Transverse colon (tissue), 4 donors: Measurements from ENCODE around the gene MS4A18. TPM values are rescaled to one million over a fixed set of nuclear protein-coding genes. Genes with fewer than 3 reads are reported as not detected.

Experiments
- DNase-seq: peaks from one replicate; pipeline ENCODE4 v3.0.0-alpha.2; 2019
- H3K27ac ChIP-seq, 4 donors: fragments of 200-600 bp; sonication (generic); 2 replicates each; pipeline ENCODE4 v1.5.1; 2016 to 2018; ENCODE audit warnings: inconsistent platforms in 4 of 4
- H3K27me3 ChIP-seq: fragments of 200-600 bp; sonication (generic); 2 replicates; pipeline ENCODE4 v1.5.1; 2017; ENCODE audit warnings: inconsistent platforms
- H3K36me3 ChIP-seq, 4 donors: fragments of 200-600 bp; sonication (generic); 2 replicates each; pipeline ENCODE4 v1.5.1; 2017 to 2019; ENCODE audit warnings: inconsistent platforms in 4 of 4
- H3K4me1 ChIP-seq, 4 donors: fragments of 200-600 bp; sonication (generic); 2 replicates each; pipeline ENCODE4 v1.5.1; 2017 to 2020; ENCODE audit warnings: inconsistent platforms in 4 of 4
- H3K4me3 ChIP-seq, 4 donors: fragments of 200-600 bp; sonication (generic); 1 replicate in 1 of 4; 2 replicates in 3 of 4; pipeline versions ENCODE4 v1.5.1 to v1.6.1; 2017 to 2019; ENCODE audit warnings: inconsistent platforms in 4 of 4
- H3K9me3 ChIP-seq, 2 donors: fragments of 200-600 bp; sonication (generic); 2 replicates each; pipeline ENCODE4 v1.5.1; 2017 to 2019; ENCODE audit warnings: inconsistent platforms in 2 of 2
- EP300 ChIP-seq: sonication (generic); formaldehyde crosslinking; IDR thresholded peaks from one replicate; pipeline ENCODE4 v1.6.1; 2017; ENCODE audit warnings: antibody characterized with exemption, low read depth
- POLR2A ChIP-seq: fragments of 450-650 bp; IDR thresholded peaks from one replicate; pipeline ENCODE4 v1.6.1; 2016; ENCODE audit warnings: antibody characterized with exemption, mild to moderate bottlenecking, moderate library complexity
- POLR2AphosphoS5 ChIP-seq, 3 donors: sonication (generic); formaldehyde crosslinking; IDR thresholded peaks; one replicate each; pipeline ENCODE4 v1.6.1; 2016; ENCODE audit warnings: antibody characterized with exemption in 3 of 3
- WGBS, 2 donors: methylation state at CpG; one replicate each; pipeline ENCODE4 v1.1.5; 2018; ENCODE audit warnings: low coverage in 1 of 2; 5-methylcytosine and 5-hydroxymethylcytosine counted together
- in situ Hi-C, 4 donors: fragments of 200-750 bp; cut with MboI; loops; one replicate each; pipeline versions ENCODE4 v1.15.0 to v1.15.1; 2017; ENCODE audit warnings: low sequenced_read_pairs in 3 of 4, low pct_ligation_motif_present in 1 of 4, low pct_unique_long_range_greater_than_20kb in 1 of 4
- intact Hi-C: fragments of 100-400 bp; cut with DNase I; formaldehyde crosslinking; loops from one replicate; pipeline ENCODE4 v1.15.1; 2023; ENCODE audit warnings: low total_unique reads
- total RNA-seq, 4 donors: library from RNA; depleted of rRNA; stranded (reverse); fragments of >200 nt; gene quantifications; one replicate each; pipeline ENCODE4 v1.1.0, GENCODE V29; 2016
- TF ChIP-seq, protein P1 (sequence below), 5 experiments: fragments of 200-600 bp in 3 of 5; fragments of 450-650 bp in 2 of 5; sonication (generic) in 3 of 5; IDR thresholded peaks; 1 replicate in 2 of 5; 2 replicates in 3 of 5; pipeline ENCODE4 v1.5.1; 2016 to 2017; ENCODE audit warnings: antibody characterized with exemption in 5 of 5, inconsistent platforms in 3 of 5, mild to moderate bottlenecking in 2 of 5, moderate library complexity in 1 of 5

The MS4A18 gene
- total RNA-seq, 4 donors from 2014 or later: not detected

- 76 to 84% methylated on average over 8 of the region's 8 CpGs for whole genome bisulfite sequencing, 2 donors
- intact Hi-C loops (no loop called here), in situ Hi-C loops (no loop called here)
Observed at GRCh38 chr11:60731586-60731985, 7.1 kb downstream of the MS4A18 start.

GRCh38 chr11:60734279-60734678, 9.8 kb downstream of the MS4A18 start:
- no peak for TF ChIP-seq POLR2A
- TF ChIP-seq EP300: no peak
- DNase-seq: no peak
- 59 to 65% methylated on average over 4 of the region's 4 CpGs for WGBS, 2 donors
- Histone ChIP-seq H3K9me3 (no peaks in the 10 kb centered on the region), H3K27me3 (peaks cover 7% of the 10 kb centered on the region), H3K4me3 (no peak overlapping the region), H3K4me1 (no peaks in the 10 kb centered on the region), H3K36me3 (no peaks in the 10 kb centered on the region), H3K27ac (no peak overlapping the region)
- intact Hi-C loops (no loop called here), in situ Hi-C loops (no loop called here)

More at GRCh38 chr11:60731586-60731985, 7.1 kb downstream of the MS4A18 start:
- Histone ChIP-seq H3K4me1 (no peaks in the 10 kb centered on the region), H3K4me3 (no peak overlapping the region), H3K27me3 (no peaks in the 10 kb centered on the region), H3K9me3 (no peaks in the 10 kb centered on the region), H3K27ac (no peak overlapping the region), H3K36me3 (no peaks in the 10 kb centered on the region)
- DNase-seq: no peak
- TF ChIP-seq POLR2A: no peak
- TF ChIP-seq, protein P1, sequence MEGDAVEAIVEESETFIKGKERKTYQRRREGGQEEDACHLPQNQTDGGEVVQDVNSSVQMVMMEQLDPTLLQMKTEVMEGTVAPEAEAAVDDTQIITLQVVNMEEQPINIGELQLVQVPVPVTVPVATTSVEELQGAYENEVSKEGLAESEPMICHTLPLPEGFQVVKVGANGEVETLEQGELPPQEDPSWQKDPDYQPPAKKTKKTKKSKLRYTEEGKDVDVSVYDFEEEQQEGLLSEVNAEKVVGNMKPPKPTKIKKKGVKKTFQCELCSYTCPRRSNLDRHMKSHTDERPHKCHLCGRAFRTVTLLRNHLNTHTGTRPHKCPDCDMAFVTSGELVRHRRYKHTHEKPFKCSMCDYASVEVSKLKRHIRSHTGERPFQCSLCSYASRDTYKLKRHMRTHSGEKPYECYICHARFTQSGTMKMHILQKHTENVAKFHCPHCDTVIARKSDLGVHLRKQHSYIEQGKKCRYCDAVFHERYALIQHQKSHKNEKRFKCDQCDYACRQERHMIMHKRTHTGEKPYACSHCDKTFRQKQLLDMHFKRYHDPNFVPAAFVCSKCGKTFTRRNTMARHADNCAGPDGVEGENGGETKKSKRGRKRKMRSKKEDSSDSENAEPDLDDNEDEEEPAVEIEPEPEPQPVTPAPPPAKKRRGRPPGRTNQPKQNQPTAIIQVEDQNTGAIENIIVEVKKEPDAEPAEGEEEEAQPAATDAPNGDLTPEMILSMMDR (IDR thresholded peaks at IDR 0.05): no peak

DNA sequence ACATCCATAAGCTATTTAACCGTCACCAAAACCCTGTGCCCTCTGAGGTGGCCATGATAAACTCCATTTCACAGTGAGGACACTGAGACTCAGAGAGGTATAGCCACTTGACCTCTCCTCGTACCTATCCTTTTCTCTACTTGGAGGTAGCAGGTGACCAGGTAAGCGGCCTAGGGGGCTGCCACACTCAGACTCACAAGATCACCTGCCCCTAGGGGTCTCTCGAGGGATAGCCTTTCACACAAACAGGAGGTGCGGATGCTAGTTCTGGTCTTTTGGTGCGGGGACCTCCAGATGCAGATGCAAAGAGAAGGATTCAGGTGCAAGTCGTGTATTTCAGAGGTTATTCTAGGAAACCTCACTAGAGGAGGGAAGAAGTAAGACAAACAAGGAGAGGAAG, 14.6 kb downstream of the MS4A18 start:
- no peaks in the 10 kb centered on the region for H3K9me3 ChIP-seq
- peaks cover 7% of the 10 kb centered on the region for H3K27me3 ChIP-seq
- intact Hi-C loops (no loop called here), in situ Hi-C loops (no loop called here)
- 83 to 86% methylated on average over 2 to 7 of the region's 7 CpGs for WGBS, 2 donors
- TF ChIP-seq EP300 (no peak), POLR2A (no peak), POLR2AphosphoS5 (IDR thresholded peaks at IDR 0.05) (no peak)
- TF ChIP-seq, protein P1 (IDR thresholded peaks at IDR 0.05): no peak
- no peaks in the 10 kb centered on the region for H3K36me3 ChIP-seq
- no peak overlapping the region for H3K27ac ChIP-seq
- DNase-seq: no peak
- H3K4me1 ChIP-seq: no peaks in the 10 kb centered on the region
- no peak overlapping the region for H3K4me3 ChIP-seq

GRCh38 chr11:60740573-60740972, 16.1 kb downstream of the MS4A18 start:
- Histone ChIP-seq H3K4me1 (no peaks in the 10 kb centered on the region), H3K4me3 (no peak overlapping the region), H3K27ac (no peak overlapping the region), H3K36me3 (no peaks in the 10 kb centered on the region), H3K9me3 (no peaks in the 10 kb centered on the region), H3K27me3 (peaks cover 7% of the 10 kb centered on the region)
- intact Hi-C loops: loop anchor here (10.0 kb wide), 1 partner anchor 1286 kb away; the partner anchor contains the start of gene OR4D6
- DNase-seq: no peak
- in situ Hi-C loops: no loop called here
- TF ChIP-seq EP300 (no peak), POLR2AphosphoS5 (IDR thresholded peaks at IDR 0.05) (no peak), POLR2A (no peak)
- TF ChIP-seq, protein P1 (IDR thresholded peaks at IDR 0.05): no peak

DNA sequence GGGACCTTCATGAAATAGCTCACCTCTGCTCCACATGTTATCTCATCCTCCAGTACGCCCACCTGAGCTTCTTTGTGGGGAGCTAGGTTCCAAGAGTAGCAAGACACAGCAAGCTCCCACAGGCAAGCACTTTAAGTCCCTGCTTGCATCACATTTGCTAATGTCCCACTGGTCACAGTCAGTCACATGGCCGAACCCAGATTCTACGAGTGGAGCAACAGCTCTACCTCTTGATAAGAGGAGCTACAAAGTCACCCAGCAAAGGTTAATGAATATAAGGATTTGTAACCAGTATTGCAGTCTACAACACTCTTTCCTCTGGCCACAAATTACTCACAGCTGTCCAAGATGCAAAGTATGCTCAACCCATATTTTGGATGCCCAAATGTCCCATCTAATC, 16.9 kb downstream of the MS4A18 start:
- intact Hi-C loops (loop anchor here (10.0 kb wide), 1 partner anchor 1287 kb away; the partner anchor contains the start of gene OR4D6), in situ Hi-C loops (no loop called here)
- H3K27me3 ChIP-seq: peaks cover 7% of the 10 kb centered on the region
- H3K4me1 ChIP-seq: no peaks in the 10 kb centered on the region
- H3K36me3 ChIP-seq: no peaks in the 10 kb centered on the region
- 96% methylated on average over 3 of the region's 3 CpGs; no CpG with 5 or more reads in 1 of the 2 donors for WGBS, 2 donors
- no peak for DNase-seq
- no peaks in the 10 kb centered on the region for H3K9me3 ChIP-seq
- TF ChIP-seq, protein P1 (IDR thresholded peaks at IDR 0.05): no peak
- no peak for TF ChIP-seq POLR2A
- TF ChIP-seq EP300: no peak
- no peak for TF ChIP-seq POLR2AphosphoS5 (IDR thresholded peaks at IDR 0.05)
- no peak overlapping the region for H3K4me3 ChIP-seq
- no peak overlapping the region for H3K27ac ChIP-seq
